ENCODE data around the gene SHC2. TPM values are rescaled to one million over a fixed set of nuclear protein-coding genes. Genes with fewer than 3 reads are reported as not detected.
A peak's percentile ranks its signal among the peaks of the same experiment; 100 is the strongest.
"Not testable (repeated sequence)": the region's sequence is repeated elsewhere in the genome, so short reads cannot be mapped to it uniquely, and the experiment has no call there.

Gene SHC2
- total and polyA plus RNA-seq, 4 donors = 11.2 to 23.1 (median 14.5) TPM

DNA sequence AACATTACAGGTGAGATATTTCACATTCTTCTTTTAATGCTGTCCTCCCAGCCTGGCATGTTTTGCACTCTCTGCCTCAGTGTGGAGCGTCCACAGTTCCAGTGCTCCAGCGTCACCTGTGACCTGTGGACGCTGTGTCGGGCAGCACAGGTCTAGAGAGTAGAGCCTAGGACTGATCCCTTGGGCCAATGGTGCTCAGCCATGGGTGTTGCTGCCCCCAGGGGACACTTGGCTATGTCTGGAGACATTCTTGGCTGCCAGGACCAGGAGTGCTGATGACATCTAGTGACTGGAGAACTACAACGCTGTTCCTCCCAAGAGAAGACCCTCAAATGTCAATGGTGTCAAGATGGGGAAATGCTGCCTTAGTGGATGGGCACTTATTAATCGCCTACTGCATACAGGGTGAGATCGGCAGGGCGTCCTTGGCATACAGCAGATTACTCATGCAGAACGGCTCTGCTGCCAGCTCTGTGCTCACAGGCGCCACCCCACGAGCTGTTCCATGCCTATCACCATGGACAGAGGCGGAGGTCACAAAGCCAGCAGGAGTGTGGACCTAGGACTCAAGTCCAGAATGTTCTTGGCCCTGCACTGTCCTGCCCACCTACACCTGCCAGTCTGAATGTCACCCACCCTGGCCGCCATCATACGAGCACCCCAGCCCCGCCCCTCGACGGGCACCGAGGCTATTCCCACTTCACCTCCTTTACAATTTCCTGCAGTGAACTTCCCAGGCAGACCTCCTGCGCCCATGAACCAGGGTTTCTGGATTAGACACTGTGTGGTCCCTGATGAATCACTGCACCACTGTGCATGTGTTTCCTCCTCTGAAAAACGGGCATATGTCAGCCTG lies 21.6 kb upstream of the SHC2 start:
- H3K9ac ChIP-seq (ENCODE audit: insufficient read depth in 1 of 2, low read length in 2 of 2) = no peak overlapping the region
- peaks cover 0 to 12% (median 0%) of the 10 kb centered on the region in 3 donors for H3K27me3 ChIP-seq (ENCODE audit: control insufficient read depth in 3 of 3, insufficient read depth in 3 of 3, low read length in 2 of 3)
- no peak for ATAC-seq (ENCODE audit: insufficient read depth, low FRiP score)
- TF ChIP-seq, protein P1, sequence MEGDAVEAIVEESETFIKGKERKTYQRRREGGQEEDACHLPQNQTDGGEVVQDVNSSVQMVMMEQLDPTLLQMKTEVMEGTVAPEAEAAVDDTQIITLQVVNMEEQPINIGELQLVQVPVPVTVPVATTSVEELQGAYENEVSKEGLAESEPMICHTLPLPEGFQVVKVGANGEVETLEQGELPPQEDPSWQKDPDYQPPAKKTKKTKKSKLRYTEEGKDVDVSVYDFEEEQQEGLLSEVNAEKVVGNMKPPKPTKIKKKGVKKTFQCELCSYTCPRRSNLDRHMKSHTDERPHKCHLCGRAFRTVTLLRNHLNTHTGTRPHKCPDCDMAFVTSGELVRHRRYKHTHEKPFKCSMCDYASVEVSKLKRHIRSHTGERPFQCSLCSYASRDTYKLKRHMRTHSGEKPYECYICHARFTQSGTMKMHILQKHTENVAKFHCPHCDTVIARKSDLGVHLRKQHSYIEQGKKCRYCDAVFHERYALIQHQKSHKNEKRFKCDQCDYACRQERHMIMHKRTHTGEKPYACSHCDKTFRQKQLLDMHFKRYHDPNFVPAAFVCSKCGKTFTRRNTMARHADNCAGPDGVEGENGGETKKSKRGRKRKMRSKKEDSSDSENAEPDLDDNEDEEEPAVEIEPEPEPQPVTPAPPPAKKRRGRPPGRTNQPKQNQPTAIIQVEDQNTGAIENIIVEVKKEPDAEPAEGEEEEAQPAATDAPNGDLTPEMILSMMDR (IDR thresholded peaks at IDR 0.05; ENCODE audit: control extremely low read depth, extremely low read depth) = no peak
- H3K9me3 ChIP-seq (ENCODE audit: control insufficient read depth in 4 of 4, insufficient read depth in 3 of 4, low read length in 3 of 4) = peaks cover 0 to 8% (median 3%) of the 10 kb centered on the region in 4 donors
- no peak overlapping the region for H3K27ac ChIP-seq (ENCODE audit: low read depth in 1 of 2, low read length in 1 of 2)
- peaks cover 0 to 4% (median 2%) of the 10 kb centered on the region in 5 donors for H3K4me1 ChIP-seq (ENCODE audit: control insufficient read depth in 5 of 5, insufficient read depth in 5 of 5, low read length in 5 of 5)
- DNase-seq = no peak
- WGBS, 2 donors = 58 to 64% methylated on average over 20 of the region's 20 CpGs
- H3K36me3 ChIP-seq (ENCODE audit: control insufficient read depth in 4 of 4, insufficient read depth in 4 of 4, low read length in 4 of 4) = no peaks in the 10 kb centered on the region
- no peak overlapping the region for H3K4me3 ChIP-seq

DNA sequence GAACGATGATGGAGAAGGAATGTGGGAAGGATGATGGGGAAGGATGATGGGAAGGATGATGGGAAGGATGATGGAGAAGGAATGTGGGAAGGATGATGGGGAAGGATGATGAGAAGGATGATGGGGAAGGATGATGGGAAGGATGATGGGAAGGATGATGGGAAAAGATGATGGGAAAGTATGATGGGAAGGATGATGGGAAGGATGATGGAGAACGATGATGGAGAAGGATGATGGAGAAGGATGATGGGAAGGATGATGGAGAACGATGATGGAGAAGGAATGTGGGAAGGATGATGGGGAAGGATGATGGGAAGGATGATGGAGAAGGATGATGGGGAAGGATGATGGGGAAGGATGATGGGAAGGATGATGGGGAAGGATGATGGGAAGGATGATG lies 20.3 kb upstream of the SHC2 start:
- 96% methylated on average over 3 of the region's 3 CpGs for WGBS, 2 donors
- H3K4me3 ChIP-seq; H3K4me1 ChIP-seq (ENCODE audit: control insufficient read depth in 5 of 5, insufficient read depth in 5 of 5, low read length in 5 of 5); H3K27ac ChIP-seq (ENCODE audit: low read depth in 1 of 2, low read length in 1 of 2); H3K9me3 ChIP-seq (ENCODE audit: control insufficient read depth in 4 of 4, insufficient read depth in 3 of 4, low read length in 3 of 4); H3K36me3 ChIP-seq (ENCODE audit: control insufficient read depth in 4 of 4, insufficient read depth in 4 of 4, low read length in 4 of 4); ATAC-seq (ENCODE audit: insufficient read depth, low FRiP score); DNase-seq; H3K9ac ChIP-seq (ENCODE audit: insufficient read depth in 1 of 2, low read length in 2 of 2): not testable (repeated sequence)
- peaks cover 0 to 12% (median 0%) of the 10 kb centered on the region in 3 donors for H3K27me3 ChIP-seq (ENCODE audit: control insufficient read depth in 3 of 3, insufficient read depth in 3 of 3, low read length in 2 of 3)

DNA sequence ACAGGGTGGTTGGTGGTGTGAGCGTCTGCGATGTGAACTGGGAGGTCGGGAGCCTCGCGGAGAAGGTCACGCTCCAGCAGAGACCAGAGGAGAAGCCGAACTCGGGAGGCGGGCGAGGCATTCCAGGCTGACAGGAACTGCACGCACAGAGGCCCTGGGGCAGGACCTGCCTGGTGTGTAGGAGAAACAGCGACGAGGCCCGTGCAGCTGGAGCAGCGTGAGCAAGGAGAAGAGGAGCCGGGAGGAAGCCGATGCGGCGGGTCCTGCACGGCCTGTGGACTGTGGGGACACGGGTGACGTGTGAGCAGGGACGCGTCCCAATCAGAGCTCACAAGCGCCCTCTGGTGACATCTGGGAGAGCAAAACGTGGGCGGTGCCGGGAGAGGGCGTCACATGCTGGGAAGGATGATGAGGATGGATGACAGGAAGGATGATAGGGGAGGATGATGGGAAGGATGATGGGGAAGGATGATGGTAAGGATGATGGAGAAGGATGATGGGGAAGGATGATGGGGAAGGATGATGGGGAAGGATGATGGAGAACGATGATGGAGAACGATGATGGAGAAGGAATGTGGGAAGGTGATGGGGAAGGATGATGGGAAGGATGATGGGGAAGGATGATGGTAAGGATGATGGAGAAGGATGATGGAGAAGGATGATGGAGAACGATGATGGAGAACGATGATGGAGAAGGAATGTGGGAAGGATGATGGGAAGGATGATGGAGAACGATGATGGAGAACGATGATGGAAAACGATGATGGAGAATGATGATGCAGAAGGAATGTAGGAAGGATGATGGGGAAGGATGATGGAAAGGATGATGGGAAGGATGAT lies 19.4 kb upstream of the SHC2 start:
- DNase-seq (peak; percentile 50 to 66 (median 53)), ATAC-seq (ENCODE audit: insufficient read depth, low FRiP score) (peak; percentile 75)
- Histone ChIP-seq H3K4me3 (no peak overlapping the region), H3K36me3 (ENCODE audit: control insufficient read depth in 4 of 4, insufficient read depth in 4 of 4, low read length in 4 of 4) (no peaks in the 10 kb centered on the region), H3K27me3 (ENCODE audit: control insufficient read depth in 3 of 3, insufficient read depth in 3 of 3, low read length in 2 of 3) (peaks cover 0 to 5% (median 0%) of the 10 kb centered on the region in 3 donors), H3K9ac (ENCODE audit: insufficient read depth in 1 of 2, low read length in 2 of 2) (peak overlapping the region in 1 of 2 donors; percentile 5), H3K27ac (ENCODE audit: low read depth in 1 of 2, low read length in 1 of 2) (no peak overlapping the region), H3K4me1 (ENCODE audit: control insufficient read depth in 5 of 5, insufficient read depth in 5 of 5, low read length in 5 of 5) (peaks cover 0 to 6% (median 2%) of the 10 kb centered on the region in 5 donors), H3K9me3 (ENCODE audit: control insufficient read depth in 4 of 4, insufficient read depth in 3 of 4, low read length in 3 of 4) (peaks cover 0 to 8% (median 3%) of the 10 kb centered on the region in 4 donors)
- TF ChIP-seq, protein P1 (IDR thresholded peaks at IDR 0.05; ENCODE audit: control extremely low read depth, extremely low read depth) = peak; percentile 50
- WGBS, 2 donors = 33 to 36% methylated on average over 36 of the region's 36 CpGs

DNA sequence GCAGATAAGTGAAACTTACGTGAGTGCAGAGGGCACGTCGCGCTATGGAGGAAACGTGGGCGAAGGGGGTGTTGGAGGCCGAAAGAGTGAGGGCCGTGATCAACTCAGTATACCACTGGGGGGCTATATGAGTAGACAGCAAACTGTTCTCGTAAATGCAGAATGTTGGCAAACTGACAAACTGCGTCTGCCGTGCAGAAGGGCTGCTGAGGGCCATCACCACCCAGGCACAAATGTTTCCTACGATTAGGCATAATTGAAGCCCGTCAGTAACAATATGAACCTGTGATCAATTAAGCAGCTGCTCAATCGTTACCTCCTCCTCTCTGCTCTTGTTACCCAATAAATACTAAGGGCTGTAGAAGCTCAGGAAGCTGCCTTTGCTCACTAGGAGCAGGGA lies 18.1 kb upstream of the SHC2 start:
- WGBS, 2 donors = 70 to 77% methylated on average over 14 of the region's 14 CpGs
- DNase-seq = peak in 2 of 3 donors; percentile 18 to 35
- TF ChIP-seq, protein P1 (IDR thresholded peaks at IDR 0.05; ENCODE audit: control extremely low read depth, extremely low read depth) = no peak
- H3K4me1 ChIP-seq (ENCODE audit: control insufficient read depth in 5 of 5, insufficient read depth in 5 of 5, low read length in 5 of 5) = peaks cover 0 to 6% (median 2%) of the 10 kb centered on the region in 5 donors
- H3K4me3 ChIP-seq = no peak overlapping the region
- H3K36me3 ChIP-seq (ENCODE audit: control insufficient read depth in 4 of 4, insufficient read depth in 4 of 4, low read length in 4 of 4) = no peaks in the 10 kb centered on the region
- H3K9me3 ChIP-seq (ENCODE audit: control insufficient read depth in 4 of 4, insufficient read depth in 3 of 4, low read length in 3 of 4) = peaks cover 0 to 8% (median 3%) of the 10 kb centered on the region in 4 donors
- H3K27ac ChIP-seq (ENCODE audit: low read depth in 1 of 2, low read length in 1 of 2) = no peak overlapping the region
- no peaks in the 10 kb centered on the region for H3K27me3 ChIP-seq (ENCODE audit: control insufficient read depth in 3 of 3, insufficient read depth in 3 of 3, low read length in 2 of 3)
- H3K9ac ChIP-seq (ENCODE audit: insufficient read depth in 1 of 2, low read length in 2 of 2) = no peak overlapping the region
- ATAC-seq (ENCODE audit: insufficient read depth, low FRiP score) = no peak

Data from lung (tissue), 12 donors.